CD4-positive, alpha-beta T cell treated with Interleukin-10 for 1 hour (primary cell): ENCODE results near the gene MUC6.
"Not testable (repeated sequence)": the region's sequence is repeated elsewhere in the genome, so short reads cannot be mapped to it uniquely, and the experiment has no call there.

Experiments used
- DNase-seq: peaks from one replicate; pipeline ENCODE4 v3.0.0-alpha.2; 2020

The MUC6 gene

GRCh38 chr11:981764-982163 is 54.8 kb downstream of the MUC6 start:
- DNase-seq, result no peak

DNA sequence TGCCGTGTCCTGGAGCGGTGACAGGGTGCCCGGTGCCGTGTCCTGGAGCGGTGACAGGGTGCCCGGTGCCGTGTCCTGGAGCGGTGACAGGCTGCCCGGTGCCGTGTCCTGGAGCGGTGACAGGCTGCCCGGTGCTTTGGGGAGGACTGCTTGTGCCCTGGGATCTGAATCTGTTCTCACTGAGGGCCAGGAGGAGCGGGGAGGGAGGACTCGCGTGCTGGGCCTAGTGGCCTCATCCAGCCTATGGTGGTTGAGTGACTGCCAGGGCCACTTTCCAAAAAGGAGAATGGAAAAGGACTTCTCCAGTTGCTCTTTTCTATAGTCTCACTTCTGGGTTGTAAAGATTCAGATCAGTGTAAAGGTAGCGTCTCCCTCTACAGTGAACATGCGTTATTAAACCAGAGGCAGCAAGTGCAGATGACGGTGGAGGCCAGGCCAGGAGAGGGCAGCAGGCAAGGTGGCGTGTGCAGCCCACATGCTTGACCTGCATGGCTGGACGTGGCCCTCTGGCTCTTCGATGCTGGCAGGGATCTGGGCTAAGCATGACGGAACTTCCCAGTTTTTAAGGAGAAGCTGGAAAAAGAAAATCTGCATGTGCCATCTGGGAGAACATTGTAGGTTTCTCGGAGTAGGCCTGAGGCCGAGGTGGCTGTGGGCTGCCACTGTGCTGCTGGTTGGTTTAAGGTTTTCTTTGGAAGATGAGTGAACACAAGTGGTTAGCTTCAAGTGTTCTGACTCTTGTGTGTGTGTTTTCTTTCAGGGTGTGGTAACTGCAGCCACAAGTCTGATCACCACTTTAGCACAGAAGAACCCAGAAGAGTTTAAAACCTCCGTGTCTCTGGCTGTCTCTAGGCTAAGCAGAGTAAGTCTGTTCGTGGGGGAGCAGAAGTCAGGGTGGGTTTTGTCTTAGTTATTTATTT is 55.8 kb downstream of the MUC6 start:
- DNase-seq, result no peak

DNA sequence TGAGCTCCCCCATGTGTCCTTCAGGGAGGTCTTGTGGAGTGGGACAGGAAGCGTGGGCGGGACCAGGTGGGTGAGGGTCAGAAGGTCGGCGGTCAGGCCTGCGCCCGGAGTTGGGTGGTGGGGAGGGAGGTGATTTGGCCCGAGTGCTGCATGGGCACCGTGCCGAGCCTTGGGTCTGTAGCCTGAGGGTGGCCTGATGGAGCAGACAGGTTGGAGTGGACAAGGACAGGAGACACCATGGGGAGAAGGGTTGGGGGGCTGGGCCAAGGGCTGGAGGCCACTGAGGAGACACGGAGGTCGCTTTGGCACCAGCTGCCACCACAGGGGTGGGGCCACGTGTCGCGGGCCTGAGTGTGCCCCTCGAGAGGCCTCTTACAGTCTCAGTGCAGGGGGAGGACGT is 57.7 kb downstream of the MUC6 start:
- no peak for DNase-seq

DNA sequence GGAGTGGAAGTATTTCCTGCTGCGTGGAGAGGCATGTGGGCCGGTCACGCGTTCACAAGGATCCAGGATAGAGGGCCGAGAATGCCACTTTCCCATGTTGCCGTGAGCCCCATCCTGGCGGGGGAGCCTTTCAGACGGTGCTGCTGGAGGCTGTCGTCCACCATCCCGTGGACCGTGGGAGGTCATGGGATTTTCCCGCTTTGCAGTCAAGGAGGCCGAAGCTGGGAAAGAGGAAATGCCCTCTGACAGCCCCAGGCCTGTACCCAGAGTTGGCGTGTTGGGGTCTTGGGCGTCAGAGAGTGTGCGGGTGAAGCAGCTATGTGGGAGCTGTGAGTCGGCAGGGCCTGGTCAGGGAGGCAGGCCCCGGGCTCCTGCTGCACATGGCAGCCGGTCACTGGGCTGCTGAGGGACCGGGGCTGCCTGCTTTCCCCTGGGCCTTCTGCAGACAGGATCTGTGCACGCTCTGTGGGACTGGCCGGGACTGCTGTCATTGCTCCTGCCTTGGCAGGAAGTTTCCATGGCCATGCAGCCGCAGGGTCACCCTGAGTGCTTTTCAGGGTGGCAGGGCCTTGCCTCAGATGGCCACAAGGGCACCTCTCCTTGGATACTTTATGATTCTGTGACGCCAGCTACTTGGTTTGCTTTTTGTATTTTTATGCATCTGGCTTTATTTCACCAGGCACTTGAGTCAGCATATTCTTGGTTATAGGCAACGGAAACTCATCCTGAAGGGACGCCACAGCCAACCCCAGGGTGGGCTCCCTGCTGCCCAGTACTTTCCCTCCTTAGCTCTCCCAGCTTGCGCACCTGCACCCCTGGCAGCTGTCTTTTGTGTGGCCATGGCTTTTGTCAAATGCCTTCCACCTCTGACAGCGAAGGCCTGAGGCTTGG is 58.4 kb downstream of the MUC6 start:
- DNase-seq, result no peak

DNA sequence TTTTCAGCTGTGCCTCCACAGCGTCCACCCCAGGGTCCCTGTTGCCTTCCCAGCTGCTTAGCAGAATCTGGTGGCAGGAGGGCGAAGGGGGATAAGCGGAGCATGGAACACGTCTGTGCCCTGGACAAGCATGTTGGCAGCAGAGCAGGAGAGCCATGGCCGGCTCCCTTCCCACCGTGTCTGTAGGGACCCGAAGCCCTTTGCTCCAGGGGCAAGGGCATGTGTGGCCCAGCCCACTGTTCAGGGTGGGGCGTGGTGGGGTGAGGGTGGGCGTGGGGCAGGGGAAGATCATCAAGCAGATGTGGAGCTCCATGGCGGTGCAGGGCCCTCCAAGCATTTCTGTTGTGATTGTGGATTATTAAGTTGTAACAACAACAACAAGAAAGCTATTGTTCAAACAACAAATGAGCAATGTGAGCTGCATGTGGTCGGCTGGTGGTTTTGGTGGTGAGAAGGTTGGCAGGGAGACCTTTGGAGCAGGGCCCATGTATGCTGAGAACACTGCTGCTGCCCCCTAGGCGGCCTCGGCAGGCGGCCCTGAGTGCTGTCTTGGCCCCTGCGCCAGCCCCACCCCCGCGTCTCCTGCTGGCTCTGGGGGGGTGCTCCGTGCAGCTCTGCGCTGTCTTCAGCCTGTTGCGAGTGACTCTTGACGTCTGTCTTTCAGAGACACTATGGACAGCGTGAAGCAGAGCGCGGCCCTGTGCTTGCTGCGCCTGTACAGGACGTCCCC is 59.9 kb downstream of the MUC6 start:
- DNase-seq, result no peak

GRCh38 chr11:975827-976226 is 60.7 kb downstream of the MUC6 start:
- DNase-seq, result peak; percentile 19

GRCh38 chr11:975376-975775 is 61.1 kb downstream of the MUC6 start:
- not testable (repeated sequence) for DNase-seq

GRCh38 chr11:973237-973636 is 63.3 kb downstream of the MUC6 start:
- no peak for DNase-seq

DNA sequence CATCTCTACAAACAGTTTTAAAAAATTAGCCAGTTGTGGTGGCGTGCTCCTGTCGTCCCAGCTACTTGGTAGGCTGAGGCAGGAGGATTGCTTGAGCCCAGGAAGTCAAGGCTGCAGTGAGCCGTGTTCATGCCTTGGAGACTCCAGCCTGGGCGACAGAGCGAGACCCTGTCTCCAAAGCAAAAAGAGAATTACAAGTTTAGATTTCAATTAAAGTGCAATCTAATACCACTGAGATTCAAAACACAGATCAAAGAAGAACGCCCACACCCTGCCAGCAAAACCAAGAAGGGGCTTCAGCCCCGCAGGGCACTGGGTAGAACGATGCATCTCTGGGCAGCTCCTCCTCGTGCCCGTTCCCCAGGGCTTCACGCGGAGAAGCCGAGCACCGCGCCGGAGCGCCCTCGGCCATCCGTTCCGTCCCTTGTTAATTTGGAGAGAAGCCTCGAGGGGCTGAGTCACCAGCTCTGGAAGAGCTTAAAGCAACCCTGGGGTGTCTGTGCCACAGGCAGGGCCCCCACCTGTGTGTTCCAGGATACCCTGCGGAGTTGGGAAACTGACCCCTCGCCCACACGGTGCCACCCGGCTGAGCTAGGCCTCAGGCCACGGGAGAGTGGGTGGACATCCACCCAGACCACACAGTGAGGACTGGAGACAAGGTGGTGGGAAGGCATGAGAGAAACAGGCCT is 63.9 kb downstream of the MUC6 start:
- no peak for DNase-seq

DNA sequence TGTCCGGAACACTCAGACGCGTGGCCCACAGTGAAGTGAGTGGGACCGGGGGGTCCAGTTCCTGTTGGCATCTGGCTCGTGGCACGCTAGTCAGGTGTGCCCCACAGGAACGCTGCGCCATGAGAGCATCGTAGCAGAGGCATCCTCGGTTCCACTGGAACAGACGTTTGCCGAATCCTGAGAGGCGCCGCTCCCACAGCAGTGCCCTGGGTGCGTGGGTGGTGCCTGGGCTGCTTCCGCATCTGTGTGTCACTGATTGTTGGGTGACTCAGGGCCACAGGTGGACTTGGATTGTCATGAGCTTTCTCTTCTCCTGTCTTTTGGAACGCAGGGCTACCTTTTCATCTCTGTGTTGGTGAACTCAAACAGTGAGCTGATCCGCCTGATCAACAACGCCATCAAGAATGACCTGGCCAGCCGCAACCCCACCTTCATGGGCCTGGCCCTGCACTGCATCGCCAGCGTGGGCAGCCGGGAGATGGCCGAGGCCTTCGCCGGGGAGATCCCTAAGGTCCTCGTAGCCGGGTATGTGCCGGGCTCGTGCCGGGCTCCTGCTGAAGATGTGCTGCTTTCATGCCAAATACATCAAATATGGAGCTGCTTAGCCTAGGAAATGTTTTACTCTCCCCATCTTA is 64.7 kb downstream of the MUC6 start:
- no peak for DNase-seq

- no peak for DNase-seq
These were observed 65.3 kb downstream of the MUC6 start for GRCh38 chr11:971092-971690.

DNA sequence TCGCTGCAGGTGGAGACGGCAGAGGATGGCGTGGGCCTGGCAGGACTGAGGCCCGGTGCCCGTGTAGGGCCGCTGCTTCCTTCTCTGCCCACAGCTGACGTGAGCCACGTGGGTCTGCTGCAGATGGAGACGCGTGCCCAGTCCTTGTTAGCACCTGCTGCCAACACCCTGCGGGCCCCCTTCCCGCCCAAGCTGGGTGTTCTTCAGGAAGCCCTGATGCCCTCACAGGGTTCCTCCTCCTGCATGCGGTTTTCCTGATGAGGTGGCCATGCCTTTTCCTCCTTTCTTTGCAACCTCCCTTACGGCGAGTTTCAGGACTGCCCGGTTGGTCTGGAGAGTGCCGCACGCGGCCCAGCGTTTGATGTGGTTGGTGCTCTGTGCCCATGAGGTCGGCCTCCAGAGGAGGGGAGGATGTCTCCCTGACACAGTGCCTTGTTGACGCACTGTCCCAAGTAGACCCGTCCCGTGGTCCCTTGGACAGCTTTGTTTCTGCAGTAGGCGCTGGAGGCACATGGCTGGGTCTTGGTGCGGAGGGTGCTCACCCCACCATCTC is 66.1 kb downstream of the MUC6 start:
- DNase-seq, result peak; percentile 19

DNA sequence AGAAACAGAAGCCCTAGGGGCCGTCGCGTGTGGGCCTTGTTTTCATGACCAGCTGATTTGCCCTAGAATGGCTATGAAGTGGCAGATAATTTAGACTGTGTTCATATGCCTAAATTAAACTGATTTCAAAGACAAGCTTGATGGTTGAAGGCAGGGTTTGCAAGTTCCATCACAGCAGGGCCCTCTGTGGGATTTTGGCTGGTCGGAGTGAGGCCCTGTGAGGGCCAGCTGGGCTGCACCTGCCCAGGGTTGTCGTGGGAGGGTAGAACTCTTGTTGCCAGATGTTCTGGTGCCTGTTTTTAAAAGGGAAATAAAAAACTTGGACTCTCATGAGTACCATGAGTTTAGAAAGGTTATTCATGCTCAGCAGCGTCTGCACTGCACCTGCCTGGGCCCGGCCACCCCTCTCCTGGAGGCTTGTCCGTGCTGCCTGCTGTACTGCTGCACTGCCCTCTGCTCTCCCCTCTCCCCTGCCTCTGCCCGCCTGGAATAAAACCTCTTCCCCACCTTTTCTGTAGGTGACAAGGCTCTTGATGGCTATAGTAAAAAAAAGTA is 66.8 kb downstream of the MUC6 start:
- no peak for DNase-seq

DNA sequence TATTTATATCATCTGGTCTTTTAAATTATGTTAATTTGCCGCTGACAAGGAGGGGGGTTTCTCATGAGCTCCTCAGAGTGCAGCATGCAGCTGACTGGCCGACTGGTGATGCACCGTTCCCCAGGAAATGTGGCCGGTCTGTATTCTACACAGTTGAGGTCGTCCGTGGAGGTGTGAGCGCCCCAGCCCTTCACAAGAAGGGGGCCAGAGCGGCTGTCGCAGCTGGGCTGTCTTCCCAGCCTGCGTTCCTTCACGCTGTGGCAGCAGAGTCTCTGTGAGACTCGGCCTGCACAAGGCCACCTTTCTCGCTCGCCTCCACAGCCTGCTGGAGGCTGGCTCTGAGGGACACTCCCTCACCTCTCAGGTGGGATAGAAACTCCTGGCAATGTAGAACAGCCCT is 67.7 kb downstream of the MUC6 start:
- DNase-seq, result no peak

DNA sequence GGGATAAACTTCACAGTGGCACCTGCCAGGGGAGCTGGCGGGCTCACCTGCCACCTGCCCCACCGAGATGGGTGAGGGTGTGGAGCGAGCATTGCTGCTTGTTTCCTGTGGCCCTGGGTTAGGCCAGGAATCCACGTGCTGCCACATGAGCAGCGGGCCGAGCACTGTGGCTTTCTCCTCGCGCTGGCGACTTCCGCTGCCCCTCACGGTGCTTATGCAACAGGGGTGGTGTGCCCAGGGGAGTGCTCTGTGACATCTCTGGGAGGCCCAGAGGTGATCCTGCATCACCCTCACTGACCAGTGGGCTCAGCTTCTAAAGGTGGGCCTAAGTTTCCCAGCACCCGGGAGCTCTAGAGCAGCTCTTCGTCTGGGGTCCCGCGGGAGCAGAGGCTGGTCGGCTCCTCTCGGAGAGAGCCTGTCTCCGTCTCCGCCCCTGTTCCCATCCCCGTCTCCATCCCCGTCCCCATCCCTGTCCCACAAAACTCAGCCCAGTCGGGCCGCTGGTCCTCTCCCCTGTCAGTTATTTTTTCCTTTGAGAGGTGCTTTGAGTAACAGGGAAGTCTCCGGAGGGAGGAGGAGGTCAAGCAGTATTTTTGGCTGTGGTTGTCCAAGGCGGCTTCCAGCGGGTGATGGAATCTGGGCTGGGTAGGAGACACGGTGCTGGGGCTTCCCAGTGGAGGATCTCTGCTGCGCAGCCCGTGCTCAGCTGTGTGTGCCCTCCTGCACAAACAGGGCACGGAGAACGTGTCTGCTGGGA is 68.3 kb downstream of the MUC6 start:
- no peak for DNase-seq

- DNase-seq, result no peak
These were observed 71.2 kb downstream of the MUC6 start for GRCh38 chr11:965206-965775.

- no peak for DNase-seq
These were observed 72.7 kb downstream of the MUC6 start for GRCh38 chr11:963852-964251.
